GM18505 (cell line): ENCODE measurements around the gene ANKRD39.

Source experiments
- ATAC-seq: cut with Tn5 transposase; IDR thresholded peaks from one replicate; pipeline ENCODE4 v1.9.1; 2021; ENCODE audit not compliant: unreplicated experiment
- POLR2A ChIP-seq: IDR thresholded peaks from 4 replicates; pipeline ENCODE4 v1.6.1; 2011; ENCODE audit warnings: borderline replicate concordance; ENCODE audit not compliant: insufficient read depth, insufficient read length; ENCODE audit errors: extremely low read depth

ANKRD39 gene, protein sequence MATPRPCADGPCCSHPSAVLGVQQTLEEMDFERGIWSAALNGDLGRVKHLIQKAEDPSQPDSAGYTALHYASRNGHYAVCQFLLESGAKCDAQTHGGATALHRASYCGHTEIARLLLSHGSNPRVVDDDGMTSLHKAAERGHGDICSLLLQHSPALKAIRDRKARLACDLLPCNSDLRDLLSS

DNA sequence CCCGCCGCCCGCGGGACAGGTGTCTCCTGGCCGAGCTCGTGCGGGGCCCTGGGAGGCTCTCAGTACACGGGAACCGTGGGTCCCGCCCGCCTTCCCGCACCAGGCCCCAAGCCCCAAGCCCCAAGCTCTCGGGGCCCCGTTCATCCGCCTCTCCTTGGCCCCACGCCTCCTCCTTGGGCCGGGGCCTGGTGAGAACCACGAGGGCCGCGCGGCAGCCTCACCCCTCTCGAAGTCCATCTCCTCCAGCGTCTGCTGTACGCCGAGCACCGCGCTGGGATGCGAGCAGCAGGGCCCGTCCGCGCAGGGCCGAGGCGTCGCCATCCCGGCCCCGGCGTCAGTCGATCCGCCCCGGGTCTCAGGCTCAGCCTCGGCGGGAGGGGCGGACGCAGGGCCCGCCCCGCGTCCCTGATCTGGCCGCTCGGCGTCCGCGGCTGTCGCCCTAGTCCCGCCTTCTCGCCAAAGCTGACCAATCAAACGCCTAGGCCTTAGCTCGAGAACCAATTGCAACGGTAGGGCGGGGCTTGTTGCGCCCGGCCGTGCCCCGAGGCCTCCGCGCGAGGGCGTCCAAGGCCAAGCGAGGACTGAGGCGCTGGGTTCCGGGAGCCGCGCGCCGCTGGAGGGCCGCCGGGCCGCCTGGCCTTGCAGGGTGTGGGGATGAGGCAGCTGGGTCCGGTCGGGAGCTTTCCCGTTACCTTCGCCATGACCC lies at the start of gene ANKRD39:
Gene ANKRD39 (minus strand): TSS at position 350 of the 706 bp plus-strand sequence. CDS start 29 bp downstream, at position 321.
- peak; percentile 88 for TF ChIP-seq POLR2A

DNA sequence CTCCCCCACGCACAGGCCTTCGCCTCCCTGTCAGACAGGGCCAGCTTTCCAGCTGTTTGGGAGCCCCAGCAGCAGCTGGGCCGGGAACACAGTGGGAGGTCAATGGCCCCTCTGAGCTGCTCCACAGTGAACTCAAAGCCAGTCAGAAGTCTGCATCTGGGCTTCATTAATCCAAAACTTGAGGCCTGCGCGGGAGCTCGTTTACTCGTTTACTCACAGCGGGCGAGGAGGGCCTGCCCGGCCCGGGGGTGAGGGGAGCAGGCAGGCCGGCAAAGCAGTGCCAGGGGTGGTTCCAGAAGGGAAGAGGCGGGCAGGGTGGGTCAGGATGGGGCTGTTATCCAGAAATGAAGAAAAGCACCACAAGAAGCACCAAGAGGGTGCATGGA lies 48.9 kb upstream of the ANKRD39 start:
- TF ChIP-seq POLR2A, result no peak
- ATAC-seq, result no peak

More for the DNA sequence above, at the start of gene ANKRD39:
- ATAC-seq, result peak; percentile 94

DNA sequence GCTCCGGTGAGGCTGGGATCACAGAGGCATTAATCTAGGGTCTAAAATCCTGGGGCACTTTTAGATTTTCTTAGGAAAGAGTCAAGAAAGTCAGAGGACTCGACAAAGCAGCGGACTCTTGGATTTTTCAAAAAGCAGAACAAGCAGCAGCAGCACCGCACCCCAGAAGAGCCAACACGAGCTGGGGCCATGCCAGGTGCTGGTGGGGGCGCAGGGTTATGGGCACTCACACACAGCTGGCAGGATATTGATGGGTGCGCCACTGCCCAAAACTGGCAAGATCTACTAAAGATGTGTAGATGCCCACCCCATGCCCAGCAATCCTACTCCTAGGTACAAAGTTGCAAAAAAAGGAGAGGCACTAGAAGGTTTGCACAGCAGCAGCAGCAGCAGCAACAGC lies 46.0 kb upstream of the ANKRD39 start:
- TF ChIP-seq POLR2A, result no peak
- no peak for ATAC-seq

DNA sequence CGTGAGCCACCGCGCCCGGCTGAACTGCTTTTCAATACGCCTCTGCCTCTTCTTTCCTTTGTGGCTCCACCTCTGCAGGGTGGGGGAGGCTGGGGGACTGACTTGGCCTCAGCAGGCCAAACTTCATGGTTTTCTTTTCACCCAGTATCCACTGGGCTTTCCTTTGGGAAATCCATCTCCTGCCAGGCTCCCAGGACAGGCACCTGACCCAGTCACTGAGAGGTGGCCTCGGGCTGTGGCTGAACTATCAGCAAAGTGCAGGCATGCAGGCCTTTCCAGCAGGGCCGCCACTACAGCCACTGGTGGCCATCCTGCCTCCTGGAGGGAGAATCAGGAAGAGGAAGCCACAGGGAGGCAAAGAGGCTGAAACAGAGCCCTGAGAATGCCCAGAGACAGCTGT lies 45.5 kb upstream of the ANKRD39 start:
- no peak for TF ChIP-seq POLR2A
- no peak for ATAC-seq

DNA sequence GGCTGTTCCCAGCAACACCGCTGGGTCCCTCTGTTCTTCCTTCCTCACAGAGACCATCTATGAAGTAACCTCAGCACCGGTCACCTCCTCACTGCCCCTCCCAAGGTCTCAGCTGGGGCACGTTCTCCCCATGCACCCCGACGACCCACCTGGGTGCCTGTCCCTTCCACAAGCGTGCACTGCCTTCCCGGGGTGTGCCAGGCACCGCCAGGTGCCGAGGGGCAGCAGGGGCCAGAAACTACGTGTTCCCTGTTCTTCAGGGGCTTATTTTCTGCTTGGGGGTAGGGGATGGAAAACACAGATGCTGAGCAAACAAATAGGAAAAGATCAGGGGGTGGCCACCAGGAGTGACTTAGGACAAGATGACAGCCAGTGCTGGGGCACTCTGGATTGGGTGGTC lies 42.4 kb upstream of the ANKRD39 start:
- no peak for TF ChIP-seq POLR2A

DNA sequence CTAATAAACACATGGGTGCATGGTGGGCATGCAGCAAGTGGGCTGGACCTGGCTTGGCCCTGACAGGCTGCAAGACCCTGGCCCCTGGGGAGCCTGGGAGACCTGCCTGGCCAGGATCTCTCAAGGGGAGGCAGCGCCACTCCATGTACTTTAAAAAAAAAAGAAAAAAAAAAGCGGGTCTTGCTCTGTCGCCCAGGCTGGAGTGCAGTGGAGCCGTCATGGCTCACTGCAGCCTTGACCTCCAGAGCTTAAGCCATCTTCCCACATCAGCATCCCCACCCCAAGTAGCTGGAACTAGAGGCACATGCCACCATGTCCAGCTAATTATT lies 41.6 kb upstream of the ANKRD39 start:
- TF ChIP-seq POLR2A, result no peak
- no peak for ATAC-seq

More for the DNA sequence above, 42.4 kb upstream of the ANKRD39 start:
- no peak for ATAC-seq

DNA sequence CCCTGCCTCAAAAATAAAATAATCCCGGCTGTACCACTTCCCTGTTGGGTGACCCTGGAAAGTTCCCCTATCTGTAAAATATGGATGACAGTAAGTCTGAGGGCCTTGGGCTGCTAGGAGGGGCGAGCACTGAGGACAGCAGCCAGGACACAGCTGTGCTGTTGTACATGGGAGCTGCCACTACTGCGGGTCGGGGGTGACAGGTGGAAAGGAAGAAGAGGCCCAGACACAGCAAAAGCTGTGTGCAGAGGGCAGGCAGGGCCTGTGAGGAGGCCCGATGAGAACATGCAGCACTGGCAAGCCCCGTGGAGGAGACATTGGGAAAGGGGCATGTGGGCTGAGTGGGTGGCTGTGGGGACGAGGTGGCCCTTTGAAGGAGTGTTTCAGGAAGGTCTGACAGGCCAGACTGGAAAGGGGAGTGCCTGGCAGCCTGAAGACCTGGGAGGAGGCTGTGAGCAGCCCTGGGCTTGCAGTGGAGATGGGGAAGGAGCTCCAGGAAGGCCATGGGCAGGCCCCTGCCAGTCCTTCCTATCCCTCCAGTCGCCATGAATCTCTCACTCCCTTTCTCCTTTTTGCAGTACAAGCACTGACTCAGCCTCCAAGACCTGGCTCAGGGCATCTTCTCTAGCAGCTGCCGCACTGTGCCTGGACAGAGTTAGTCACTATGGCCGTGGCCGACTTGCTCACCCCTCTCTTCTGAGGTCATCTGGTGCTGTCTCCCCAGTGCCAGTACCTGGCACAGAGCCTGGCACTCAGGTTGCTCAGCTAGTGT lies 41.0 kb upstream of the ANKRD39 start:
- no peak for TF ChIP-seq POLR2A
- ATAC-seq, result no peak

DNA sequence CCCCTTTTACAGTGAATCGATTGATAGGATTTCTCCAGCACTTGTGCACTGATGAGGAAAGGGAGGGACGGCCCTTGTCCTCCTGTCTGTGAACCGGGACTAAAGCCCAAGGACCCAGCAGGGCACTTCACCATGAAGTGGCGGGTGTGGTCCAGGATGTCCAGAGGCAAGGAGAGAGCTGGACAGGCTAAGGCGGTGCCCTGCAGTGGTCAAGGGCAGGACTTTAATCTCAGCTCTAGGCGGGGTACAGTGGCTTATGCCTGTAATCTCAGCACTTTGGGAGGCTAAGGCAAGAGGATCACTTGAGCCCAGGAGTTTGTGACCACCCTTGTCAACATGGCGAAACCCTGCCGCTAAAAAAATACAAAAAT lies 40.3 kb upstream of the ANKRD39 start:
- ATAC-seq, result no peak
- no peak for TF ChIP-seq POLR2A

DNA sequence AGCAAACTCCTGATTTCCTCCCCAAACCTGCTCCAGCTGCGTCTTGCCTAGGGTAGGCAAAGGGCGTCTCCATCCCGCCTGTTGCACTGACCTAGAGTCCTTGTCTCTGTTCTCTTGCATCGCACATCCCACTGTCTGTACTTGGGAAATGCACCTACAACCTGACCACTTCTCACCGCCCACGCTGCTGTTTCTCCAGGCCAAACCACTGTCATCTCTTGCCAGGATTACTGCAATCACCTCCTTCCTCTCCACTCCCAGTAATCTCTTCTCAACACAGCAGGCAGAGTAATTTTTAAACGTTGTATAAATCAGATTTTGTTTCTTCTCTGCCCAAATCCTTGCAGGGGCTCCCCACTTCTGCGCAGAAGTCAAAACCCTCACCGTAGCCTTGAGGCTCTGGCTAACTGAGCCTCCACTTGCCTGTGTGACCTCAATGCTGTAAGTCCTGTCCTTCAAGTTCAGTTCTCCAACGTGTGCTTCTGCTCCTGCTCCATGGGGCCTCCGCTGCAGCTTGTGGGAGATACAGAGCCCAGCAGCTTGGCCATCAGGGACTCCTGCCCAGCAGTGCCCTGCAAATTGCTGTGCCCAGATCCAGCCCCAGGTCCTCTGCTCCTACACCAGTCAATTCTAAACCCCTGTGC lies 39.8 kb upstream of the ANKRD39 start:
- ATAC-seq, result no peak
- no peak for TF ChIP-seq POLR2A

DNA sequence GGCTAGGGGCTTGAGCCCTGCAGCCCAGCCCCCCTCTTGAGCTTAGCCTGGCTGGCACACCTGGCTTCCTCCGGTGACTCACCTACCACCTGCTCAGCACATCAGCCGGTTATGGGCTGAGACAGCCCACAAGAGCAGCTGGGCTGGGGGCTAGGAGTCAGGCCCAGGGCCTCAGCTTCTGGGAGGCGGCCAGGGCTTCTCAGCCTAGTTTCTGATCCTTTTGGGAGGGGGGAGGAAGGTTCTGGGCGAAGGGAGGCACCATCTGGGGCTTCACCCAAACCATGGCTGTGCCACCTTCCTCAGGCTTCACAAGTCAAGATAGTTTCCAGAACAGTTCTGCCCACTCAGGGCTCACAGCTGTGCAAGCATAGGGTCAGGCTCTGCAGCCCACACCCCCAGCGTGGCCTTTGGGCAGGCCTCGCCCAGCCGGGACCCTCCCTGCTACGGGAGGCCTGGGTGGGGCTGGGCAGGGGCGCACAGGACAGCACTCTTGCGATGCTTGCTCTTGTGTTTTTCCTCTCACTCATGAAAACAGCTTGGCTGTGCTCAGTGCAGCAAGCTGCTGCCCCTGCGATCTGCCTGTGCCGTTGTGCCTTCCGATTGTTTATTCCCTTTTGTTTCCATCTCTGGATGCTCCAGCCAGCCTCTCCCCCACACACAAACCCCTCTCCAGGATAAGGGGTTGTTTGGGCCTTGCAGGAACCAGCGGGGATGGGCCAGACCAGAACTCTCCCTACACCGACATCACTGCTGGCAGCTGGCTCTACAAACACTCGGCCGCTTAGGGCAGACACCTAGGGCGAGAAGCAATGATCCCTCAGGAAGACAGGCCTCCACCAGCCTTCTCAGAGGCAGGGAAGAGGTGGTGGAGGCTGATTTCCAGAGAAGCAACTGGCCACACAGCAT lies 38.2 kb upstream of the ANKRD39 start:
- no peak for TF ChIP-seq POLR2A
- ATAC-seq, result no peak

DNA sequence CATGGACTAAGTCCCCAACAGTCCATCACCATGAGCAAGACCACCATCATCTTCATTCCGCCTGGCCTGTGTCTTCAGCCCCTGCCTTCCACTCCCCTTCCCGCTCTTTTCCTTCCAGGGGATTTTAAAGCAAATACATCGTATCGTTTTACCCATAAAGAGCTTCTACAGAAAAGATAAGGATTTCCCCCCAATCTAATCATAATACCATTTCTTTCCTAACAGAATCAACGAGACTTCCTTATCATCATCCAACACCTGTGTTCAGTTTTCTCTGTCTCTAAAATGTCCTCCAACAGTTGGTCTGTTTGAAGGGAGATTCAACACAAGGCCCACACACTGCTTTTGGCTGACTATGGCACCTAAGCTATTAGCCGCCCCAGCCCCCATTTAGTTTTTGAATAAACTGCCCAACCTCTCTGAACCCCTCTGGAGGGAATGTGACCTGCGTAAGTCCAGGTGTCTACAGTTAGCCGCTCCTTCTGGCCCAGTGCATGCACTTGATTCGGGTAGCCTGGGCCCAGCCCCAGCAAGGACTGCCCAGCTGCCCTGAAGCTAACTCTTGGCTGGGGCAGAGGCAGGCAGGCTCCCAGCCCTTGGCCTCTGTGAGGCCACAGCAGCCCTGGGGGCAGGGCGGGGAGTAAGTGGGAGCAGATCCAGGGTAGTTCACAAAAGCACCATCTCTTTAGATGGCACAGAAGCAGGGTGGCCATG lies 37.4 kb upstream of the ANKRD39 start:
- no peak for ATAC-seq
- no peak for TF ChIP-seq POLR2A

DNA sequence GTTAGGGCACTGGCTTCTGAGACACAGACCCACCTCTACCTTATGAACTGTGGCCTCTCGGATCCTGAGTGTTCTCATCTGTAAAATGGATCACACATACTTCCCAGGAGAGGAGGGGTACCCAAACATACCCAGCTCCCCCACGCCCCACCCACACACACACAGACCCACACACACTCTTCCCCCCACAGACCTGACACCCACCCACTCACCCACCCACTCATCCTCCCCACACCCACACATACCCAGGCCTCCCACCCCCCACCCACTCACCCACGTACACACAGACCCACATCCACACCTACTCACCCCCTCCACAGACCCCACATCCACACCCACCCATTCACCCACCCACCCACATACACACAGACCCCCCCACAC lies 36.3 kb upstream of the ANKRD39 start:
- ATAC-seq, result no peak
- TF ChIP-seq POLR2A, result no peak

DNA sequence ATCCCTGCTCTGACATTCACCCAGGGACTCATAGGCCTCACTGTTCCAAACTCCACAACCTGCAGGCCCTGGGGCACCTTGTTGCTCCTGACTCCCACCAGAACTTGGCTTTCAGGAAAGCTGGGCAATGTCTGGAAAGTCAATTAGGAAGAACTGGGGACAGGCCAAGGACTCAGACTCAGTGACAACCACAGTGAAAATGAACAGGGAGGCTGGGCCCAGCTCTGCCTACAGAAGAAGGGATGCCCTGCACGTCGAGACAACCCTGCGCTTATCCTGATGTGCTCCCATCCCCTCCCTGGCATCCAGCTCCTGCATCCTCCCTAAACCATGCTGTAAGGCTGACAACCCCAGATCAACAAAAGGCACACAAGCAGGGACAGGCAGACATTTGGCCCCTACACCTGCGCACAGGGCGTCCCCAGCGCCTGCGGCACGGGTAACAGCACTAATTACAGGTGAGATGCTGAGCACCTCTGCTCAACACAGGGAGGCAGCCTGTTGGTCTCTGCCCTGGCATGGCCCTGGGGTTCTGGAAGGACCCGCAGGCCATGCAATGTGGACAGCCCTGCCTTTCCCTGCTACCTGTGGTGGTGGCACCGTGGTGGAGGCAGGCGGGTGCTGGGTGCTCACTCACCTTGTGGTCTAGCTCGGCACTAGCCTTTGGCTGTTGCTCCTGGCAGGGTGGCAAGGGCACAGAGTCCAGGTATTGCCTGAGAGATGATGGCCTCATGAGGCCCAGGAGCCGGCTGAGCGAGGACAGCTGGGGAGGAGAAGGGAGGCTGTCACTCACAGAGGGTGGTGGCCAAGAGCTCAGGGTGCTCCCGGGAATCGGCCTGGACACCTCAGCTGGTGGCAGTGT lies 35.7 kb upstream of the ANKRD39 start:
- no peak for TF ChIP-seq POLR2A
- ATAC-seq, result no peak
